Astrocyte (in vitro differentiated cells and primary cell): ENCODE results near the gene TESK2. TPM values are rescaled to one million over a fixed set of nuclear protein-coding genes. Genes with fewer than 3 reads are reported as not detected.
"Not testable (repeated sequence)": the region's sequence is repeated elsewhere in the genome, so short reads cannot be mapped to it uniquely, and the experiment has no call there.

Experiments
- DNase-seq: peaks from one replicate; pipeline ENCODE4 v3.0.0-alpha.2; 2010; ENCODE audit warnings: low read depth
- FAIRE-seq: peaks from 2 replicates; lab custom pipeline; 2011; peaks lifted over from hg19 to GRCh38; lab: Jason Lieb, UNC
- H2AFZ ChIP-seq: 2 replicates; pipeline ENCODE4 v1.6.0; 2012; ENCODE audit warnings: low read depth, low read length, inconsistent platforms
- H3K27ac ChIP-seq: 2 replicates; pipeline ENCODE4 v1.5.1; 2011; ENCODE audit warnings: low read depth, low read length, inconsistent platforms
- H3K27me3 ChIP-seq: 2 replicates; pipeline ENCODE4 v1.6.0; 2011; ENCODE audit warnings: low read length, inconsistent platforms; ENCODE audit not compliant: insufficient read depth
- H3K36me3 ChIP-seq: 2 replicates; pipeline ENCODE4 v1.5.1; 2011; ENCODE audit warnings: low read length, inconsistent platforms; ENCODE audit not compliant: insufficient read depth
- H3K4me1 ChIP-seq: 2 replicates; pipeline ENCODE4 v1.5.1; 2011; ENCODE audit warnings: low read length, inconsistent platforms; ENCODE audit not compliant: insufficient read depth
- H3K4me2 ChIP-seq: 2 replicates; pipeline ENCODE4 v1.6.0; 2012; ENCODE audit warnings: low read length, inconsistent platforms
- H3K4me3 ChIP-seq: 2 replicates; pipeline ENCODE4 v1.5.1; 2011; ENCODE audit warnings: low read depth, mild to moderate bottlenecking, low read length, inconsistent platforms; ENCODE audit not compliant: insufficient read depth
- H3K79me2 ChIP-seq: 2 replicates; pipeline ENCODE4 v1.6.0; 2012; ENCODE audit warnings: mild to moderate bottlenecking, low read length, inconsistent platforms; ENCODE audit not compliant: insufficient read depth
- H3K9ac ChIP-seq: 2 replicates; pipeline ENCODE4 v1.6.0; 2012; ENCODE audit warnings: mild to moderate bottlenecking, low read length, inconsistent platforms
- H3K9me3 ChIP-seq: 2 replicates; pipeline ENCODE4 v1.5.1; 2012; ENCODE audit warnings: low read depth, mild to moderate bottlenecking, low read length, inconsistent platforms; ENCODE audit not compliant: insufficient read depth
- H4K20me1 ChIP-seq: 2 replicates; pipeline ENCODE4 v1.6.0; 2012; ENCODE audit warnings: low read length, inconsistent platforms; ENCODE audit not compliant: insufficient read depth
- H3K27ac Mint-ChIP-seq: one replicate; pipeline ENCODE4 v1.8.0; 2021; ENCODE audit warnings: mild to moderate bottlenecking, mixed read lengths; ENCODE audit not compliant: unreplicated experiment
- H3K27me3 Mint-ChIP-seq: one replicate; pipeline ENCODE4 v1.8.0; 2021; ENCODE audit warnings: low read depth, mixed read lengths; ENCODE audit not compliant: unreplicated experiment
- H3K36me3 Mint-ChIP-seq: one replicate; pipeline ENCODE4 v1.8.0; 2021; ENCODE audit warnings: low read depth, mixed read lengths; ENCODE audit not compliant: unreplicated experiment
- H3K4me1 Mint-ChIP-seq: one replicate; pipeline ENCODE4 v1.8.0; 2021; ENCODE audit warnings: low read depth, mixed read lengths; ENCODE audit not compliant: unreplicated experiment
- H3K4me3 Mint-ChIP-seq: one replicate; pipeline ENCODE4 v1.8.0; 2021; ENCODE audit warnings: mild to moderate bottlenecking, moderate library complexity, mixed read lengths; ENCODE audit not compliant: unreplicated experiment
- H3K9me3 Mint-ChIP-seq: one replicate; pipeline ENCODE4 v1.8.0; 2021; ENCODE audit warnings: mild to moderate bottlenecking, mixed read lengths; ENCODE audit not compliant: unreplicated experiment
- CTCF ChIP-seq: IDR thresholded peaks from 2 replicates; pipeline ENCODE4 v1.5.1; 2011; ENCODE audit warnings: low read depth, mild to moderate bottlenecking, inconsistent platforms, low read length, moderate library complexity; ENCODE audit not compliant: insufficient read depth
- EZH2 ChIP-seq: IDR thresholded peaks from 2 replicates; pipeline ENCODE4 v1.6.1; 2012; ENCODE audit warnings: mild to moderate bottlenecking, low read length, inconsistent platforms; ENCODE audit not compliant: insufficient read depth
- total RNA-seq: library from RNA; stranded (reverse); gene quantifications from 2 replicates; pipeline ENCODE4 v1.2.1, GENCODE V29; 2021

The TESK2 gene
- total RNA-seq, 1 donor from 2014 or later: 1.7 TPM

- Histone ChIP-seq H3K4me1 (peaks cover 22% of the 10 kb centered on the region), H2AFZ (peak overlapping the region; percentile 73), H3K4me2 (peak overlapping the region; percentile 83), H3K79me2 (peaks cover 40% of the 10 kb centered on the region), H4K20me1 (peaks cover 34% of the 10 kb centered on the region), H3K27ac (peak overlapping the region; percentile 95), H3K9me3 (no peaks in the 10 kb centered on the region), H3K36me3 (peaks cover 4% of the 10 kb centered on the region), H3K9ac (peak overlapping the region; percentile 86), H3K27me3 (no peaks in the 10 kb centered on the region), H3K4me3 (peak overlapping the region; percentile 86)
- no peak for FAIRE-seq
- H3K27ac Mint-ChIP-seq: peak overlapping the region; percentile 98
- H3K4me1 Mint-ChIP-seq: peaks cover 23% of the 10 kb centered on the region
- peak; percentile 60 for DNase-seq
- no peaks in the 10 kb centered on the region for H3K9me3 Mint-ChIP-seq
- peak overlapping the region; percentile 95 for H3K4me3 Mint-ChIP-seq
- peaks cover 1% of the 10 kb centered on the region for H3K36me3 Mint-ChIP-seq
- TF ChIP-seq CTCF: no peak
- TF ChIP-seq EZH2: no peak
- H3K27me3 Mint-ChIP-seq: no peaks in the 10 kb centered on the region
Observed at GRCh38 chr1:45522324-45523104, 31.6 kb upstream of the TESK2 start.

GRCh38 chr1:45521413-45522323 is 30.7 kb upstream of the TESK2 start, which contains the start of gene PRDX1:
PRDX1 (minus strand) TSS chr1:45521884; CDS start chr1:45519043, 2,841 bp downstream.
- no peaks in the 10 kb centered on the region for H3K27me3 ChIP-seq
- peak; percentile 82 for DNase-seq
- peak within 1 kb of the TSS; percentile 95 for H3K27ac ChIP-seq
- peaks cover 10% of the 10 kb centered on the region for H3K36me3 ChIP-seq
- Mint-ChIP-seq H3K36me3 (peaks cover 5% of the 10 kb centered on the region), H3K4me3 (peak within 1 kb of the TSS; percentile 95), H3K27ac (peak within 1 kb of the TSS; percentile 98), H3K27me3 (no peaks in the 10 kb centered on the region), H3K9me3 (no peaks in the 10 kb centered on the region), H3K4me1 (peaks cover 27% of the 10 kb centered on the region)
- H3K4me2 ChIP-seq: peak within 1 kb of the TSS; percentile 83
- peak within 1 kb of the TSS; percentile 73 for H2AFZ ChIP-seq
- peaks cover 47% of the 10 kb centered on the region for H3K79me2 ChIP-seq
- H4K20me1 ChIP-seq: peaks cover 41% of the 10 kb centered on the region
- FAIRE-seq: no peak
- H3K4me3 ChIP-seq: peak within 1 kb of the TSS; percentile 86
- TF ChIP-seq CTCF: peak; percentile 3
- no peak for TF ChIP-seq EZH2
- peak within 1 kb of the TSS; percentile 86 for H3K9ac ChIP-seq
- H3K4me1 ChIP-seq: peaks cover 22% of the 10 kb centered on the region
- no peaks in the 10 kb centered on the region for H3K9me3 ChIP-seq

GRCh38 chr1:45519774-45520173 is 28.8 kb upstream of the TESK2 start:
- Mint-ChIP-seq H3K4me3 (peak overlapping the region; percentile 95), H3K4me1 (peaks cover 35% of the 10 kb centered on the region), H3K36me3 (peaks cover 11% of the 10 kb centered on the region), H3K27ac (peak overlapping the region; percentile 84)
- not testable (repeated sequence) for H3K27ac ChIP-seq, H3K9me3 ChIP-seq, H3K27me3 Mint-ChIP-seq, H2AFZ ChIP-seq, FAIRE-seq, H3K27me3 ChIP-seq, DNase-seq, H3K9me3 Mint-ChIP-seq
- peaks cover 23% of the 10 kb centered on the region for H3K36me3 ChIP-seq
- H3K4me2 ChIP-seq: peak overlapping the region; percentile 83
- peak overlapping the region; percentile 86 for H3K9ac ChIP-seq
- H4K20me1 ChIP-seq: peaks cover 58% of the 10 kb centered on the region
- H3K79me2 ChIP-seq: peaks cover 62% of the 10 kb centered on the region
- peaks cover 22% of the 10 kb centered on the region for H3K4me1 ChIP-seq
- H3K4me3 ChIP-seq: peak overlapping the region; percentile 61
